HL-60 (cell line): ENCODE results near the gene PAH.

Experiments used
- CTCF ChIP-seq: IDR thresholded peaks from one replicate; pipeline ENCODE4 v1.5.1; 2011; ENCODE audit warnings: low read length, control low read depth, inconsistent platforms; ENCODE audit not compliant: insufficient read depth
- GABPA ChIP-seq: IDR thresholded peaks from 2 replicates; pipeline ENCODE4 v1.6.1; 2012; ENCODE audit warnings: low read depth

- TF ChIP-seq CTCF (no peak), GABPA (no peak)
Measured at GRCh38 chr12:102958830-102959176, 41.8 kb upstream of the PAH start.
